AG04449 (cell line): ENCODE results near the gene NDST3.

Experiments used
- CTCF ChIA-PET: fragments of 350-600 bp; formaldehyde crosslinking; extraction: SDS; loops from one replicate; lab custom pipeline; 2021; ENCODE audit warnings: antibody characterized with exemption; lab: Yijun Ruan, JAX
- POLR2A ChIA-PET: fragments of 400-600, 350-600 bp; formaldehyde crosslinking; extraction: SDS; loops from one replicate; lab custom pipeline; 2020; ENCODE audit warnings: antibody characterized with exemption, inconsistent platforms; lab: Yijun Ruan, JAX
- DNase-seq: peaks from one replicate; pipeline ENCODE4 v3.0.0-alpha.2; 2010; ENCODE audit warnings: low read depth, low spot score
- H3K4me3 ChIP-seq: 2 replicates; pipeline ENCODE4 v1.5.1; 2011; ENCODE audit warnings: low read depth, mild to moderate bottlenecking, control low read depth, low read length
- CTCF ChIP-seq: IDR thresholded peaks from one replicate; pipeline ENCODE4 v1.5.1; 2011; ENCODE audit warnings: mild to moderate bottlenecking, moderate library complexity, low read length, control low read depth, inconsistent platforms; ENCODE audit not compliant: insufficient read depth; ENCODE audit errors: missing control alignments

NDST3 gene

GRCh38 chr4:118206627-118207026 lies 172.3 kb downstream of the NDST3 start:
- H3K4me3 ChIP-seq: no peak overlapping the region
- CTCF ChIA-PET: no interaction called here
- no peak for TF ChIP-seq CTCF
- DNase-seq: peak; percentile 24
- POLR2A ChIA-PET: no interaction called here

GRCh38 chr4:118213101-118213500 lies 178.8 kb downstream of the NDST3 start:
- ChIA-PET POLR2A (no interaction called here), CTCF (interaction anchor here (8.2 kb wide), 1 partner anchor 11 kb away, joined by 58 read pairs; no protein-coding TSS in a partner anchor)
- no peak for TF ChIP-seq CTCF
- no peak for DNase-seq
- H3K4me3 ChIP-seq: no peak overlapping the region

- no peak for DNase-seq
- ChIA-PET CTCF (interaction anchor here (1.0 to 1.7 kb wide), 2 partner anchors 9 to 139 kb away, joined by 5 to 7 read pairs; no protein-coding TSS in a partner anchor), POLR2A (no interaction called here)
- TF ChIP-seq CTCF: no peak
- no peak overlapping the region for H3K4me3 ChIP-seq
These were observed 181.5 kb downstream of the NDST3 start for GRCh38 chr4:118215826-118216225.

GRCh38 chr4:118221227-118221800 lies 187.0 kb downstream of the NDST3 start:
- no peak for DNase-seq
- no peak overlapping the region for H3K4me3 ChIP-seq
- CTCF ChIA-PET: interaction anchor here (1.2 to 6.9 kb wide), 4 partner anchors 10 to 147 kb away, joined by 3 to 99 read pairs (median 30); no protein-coding TSS in a partner anchor
- POLR2A ChIA-PET: no interaction called here
- no peak for TF ChIP-seq CTCF

GRCh38 chr4:118224243-118224829 lies 190.1 kb downstream of the NDST3 start:
- H3K4me3 ChIP-seq: no peak overlapping the region
- ChIA-PET CTCF (interaction anchor here (0.7 to 6.9 kb wide), 31 partner anchors 8 to 1090 kb away, joined by 3 to 99 read pairs (median 5); partner anchors contain the start of gene NDST3), POLR2A (no interaction called here)
- DNase-seq: peak; percentile 26
- TF ChIP-seq CTCF: peak; percentile 38

- TF ChIP-seq CTCF: no peak
- CTCF ChIA-PET: interaction anchor here (1.3 to 6.9 kb wide), 11 partner anchors 8 to 437 kb away, joined by 3 to 99 read pairs (median 7); partner anchors contain the start of gene NDST3
- H3K4me3 ChIP-seq: no peak overlapping the region
- POLR2A ChIA-PET: no interaction called here
- no peak for DNase-seq
These were observed 191.2 kb downstream of the NDST3 start for GRCh38 chr4:118225511-118225910.
